Type B pancreatic cell (in vitro differentiated cells): ENCODE measurements around the gene ZNF93. TPM values are rescaled to one million over a fixed set of nuclear protein-coding genes. Genes with fewer than 3 reads are reported as not detected.
"Not testable (repeated sequence)": the region's sequence is repeated elsewhere in the genome, so short reads cannot be mapped to it uniquely, and the experiment has no call there.

Experiments used
- DNase-seq: peaks from one replicate; pipeline ENCODE4 v3.0.0; 2021; ENCODE audit warnings: mixed read lengths; ENCODE audit not compliant: unreplicated experiment; ENCODE audit errors: extremely low spot score
- H3K27ac Mint-ChIP-seq: 2 replicates; pipeline ENCODE4 v1.8.0; 2021; ENCODE audit warnings: mild to moderate bottlenecking, mixed read lengths
- H3K27me3 Mint-ChIP-seq: 2 replicates; pipeline ENCODE4 v1.8.0; 2021; ENCODE audit warnings: mixed read lengths
- H3K36me3 Mint-ChIP-seq: 2 replicates; pipeline ENCODE4 v1.8.0; 2021; ENCODE audit warnings: mixed read lengths
- H3K4me1 Mint-ChIP-seq: one replicate; pipeline ENCODE4 v1.8.0; 2021; ENCODE audit warnings: mixed read lengths; ENCODE audit not compliant: unreplicated experiment
- H3K4me3 Mint-ChIP-seq: 2 replicates; pipeline ENCODE4 v1.8.0; 2021; ENCODE audit warnings: mild to moderate bottlenecking, mixed read lengths
- H3K9me3 Mint-ChIP-seq: 2 replicates; pipeline ENCODE4 v1.8.0; 2021; ENCODE audit warnings: mixed read lengths
- CTCF ChIP-seq: fragments of 200-600 bp; sonication (generic); conservative IDR thresholded peaks from 2 replicates; pipeline ENCODE4 v1.5.0; 2021; ENCODE audit warnings: antibody characterized with exemption, mild to moderate bottlenecking
- long read RNA-seq: library from polyadenylated mRNA; unstranded; transcript quantifications from one replicate; pipeline ENCODE4 v2.0.0, GENCODE V29; 2020
- total RNA-seq: library from RNA; stranded (reverse); gene quantifications from 2 replicates; pipeline ENCODE4 v1.2.1, GENCODE V29; 2021; ENCODE audit warnings: low replicate concordance

Gene ZNF93
- 19.2 and 26.3 TPM in 2 replicates for total RNA-seq
- long read RNA-seq, transcript ZNF93-201 (4 exons, 2,648 nt) = major isoform, 51 of 59 reads
- long read RNA-seq, partial matches to known transcripts = 0 of 59 reads
- long read RNA-seq, other reads (novel, unspliced or antisense) = 5 of 59 reads

DNA sequence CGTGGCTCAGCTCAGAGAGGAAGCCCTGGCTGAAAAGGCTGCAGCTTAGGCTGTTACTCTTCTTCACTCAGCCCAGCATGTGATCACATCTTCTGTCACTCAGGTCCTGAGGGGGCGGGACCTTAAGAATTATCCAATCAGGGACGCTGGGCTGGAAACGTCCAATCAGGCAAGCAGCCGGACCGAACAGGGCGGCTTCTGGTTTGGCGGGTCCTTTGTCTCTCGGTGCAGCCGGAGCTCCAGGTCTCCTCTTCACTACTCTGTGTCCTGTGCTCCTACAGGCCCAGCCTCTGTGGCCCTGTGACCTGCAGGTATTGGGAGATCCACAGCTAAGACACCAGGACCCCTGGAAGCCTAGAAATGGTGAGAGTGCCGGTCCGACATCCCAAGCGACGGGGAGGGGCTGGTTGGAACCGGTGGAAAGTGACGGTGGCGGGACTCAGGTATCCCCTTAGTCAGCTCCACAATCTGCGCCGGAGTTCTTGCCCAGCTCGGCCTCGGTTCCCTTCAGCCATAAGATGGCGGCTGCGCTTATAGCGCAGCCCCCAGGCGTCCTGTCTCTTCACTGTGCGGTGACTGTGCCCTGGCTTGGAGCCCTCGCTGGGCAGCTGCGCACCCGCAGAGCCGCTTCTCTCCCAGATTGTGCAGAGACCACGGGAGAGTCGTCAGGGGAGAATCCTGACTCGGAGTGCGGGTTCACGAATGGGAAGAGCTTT is at the start of gene ZNF93:
ZNF93 (plus strand) TSS at position 218 of the 716 bp plus-strand sequence; CDS start at position 361, 143 bp downstream.
- peaks cover 12% of the 10 kb centered on the region for H3K4me1 Mint-ChIP-seq
- peaks cover 46% of the 10 kb centered on the region for H3K9me3 Mint-ChIP-seq
- H3K27me3 Mint-ChIP-seq = no peaks in the 10 kb centered on the region
- peaks cover 67% of the 10 kb centered on the region for H3K36me3 Mint-ChIP-seq
- H3K27ac Mint-ChIP-seq = peak within 1 kb of the TSS; percentile 100
- peak; percentile 93 for DNase-seq
- TF ChIP-seq CTCF = no peak
- peak within 1 kb of the TSS; percentile 97 for H3K4me3 Mint-ChIP-seq

GRCh38 chr19:19851740-19852139 is 49.0 kb upstream of the ZNF93 start:
- not testable (repeated sequence) for H3K4me3 Mint-ChIP-seq, H3K36me3 Mint-ChIP-seq, H3K4me1 Mint-ChIP-seq, H3K27me3 Mint-ChIP-seq, DNase-seq, H3K9me3 Mint-ChIP-seq, H3K27ac Mint-ChIP-seq

GRCh38 chr19:19858751-19859150 is 42.0 kb upstream of the ZNF93 start:
- TF ChIP-seq CTCF = no peak
- Mint-ChIP-seq H3K4me3 (no peak overlapping the region), H3K27ac (no peak overlapping the region), H3K9me3 (peaks cover 4% of the 10 kb centered on the region), H3K27me3 (no peaks in the 10 kb centered on the region), H3K36me3 (peaks cover 4% of the 10 kb centered on the region), H3K4me1 (no peaks in the 10 kb centered on the region)
- DNase-seq = no peak

DNA sequence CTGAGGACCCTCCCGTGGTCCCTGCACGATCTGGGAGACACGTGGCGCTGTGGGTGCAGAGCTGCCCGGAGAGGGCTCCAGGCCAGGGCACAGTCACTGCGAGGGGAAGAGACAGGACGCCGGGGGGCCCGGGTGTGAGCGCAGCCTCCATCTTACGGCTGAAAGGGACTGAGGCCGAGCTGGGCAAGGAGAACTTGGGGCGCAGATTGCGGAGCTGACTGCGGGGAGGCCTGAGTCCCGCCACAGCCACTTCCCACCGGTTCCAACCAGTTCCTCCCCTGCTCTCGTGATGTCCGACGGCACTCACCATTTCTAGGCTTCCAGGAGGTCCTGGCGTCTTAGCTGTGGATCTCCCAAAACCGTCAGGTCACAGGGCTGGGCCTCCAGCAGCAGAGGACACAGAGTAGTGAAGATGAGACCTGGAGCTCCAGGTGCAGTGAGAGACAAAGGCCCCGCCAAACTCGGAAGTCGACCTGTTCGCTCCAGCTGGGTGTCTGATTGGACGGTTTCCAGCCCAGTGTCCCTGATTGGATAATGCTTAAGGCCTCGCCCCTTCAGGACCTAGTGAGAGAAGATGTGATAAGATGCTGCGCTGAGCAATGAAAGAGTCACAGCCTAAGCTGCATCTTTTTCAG is 39.9 kb upstream of the ZNF93 start:
- peaks cover 4% of the 10 kb centered on the region for H3K9me3 Mint-ChIP-seq
- DNase-seq = no peak
- H3K4me1 Mint-ChIP-seq = no peaks in the 10 kb centered on the region
- H3K27ac Mint-ChIP-seq = peak overlapping the region; percentile 46
- peak overlapping the region; percentile 73 for H3K4me3 Mint-ChIP-seq
- H3K27me3 Mint-ChIP-seq = no peaks in the 10 kb centered on the region
- no peak for TF ChIP-seq CTCF
- H3K36me3 Mint-ChIP-seq = peaks cover 8% of the 10 kb centered on the region

GRCh38 chr19:19865750-19866610 is 34.8 kb upstream of the ZNF93 start, which contains the start of gene ZNF253:
ZNF253 (plus strand) TSS chr19:19865882; CDS start chr19:19865997, 115 bp downstream.
- Mint-ChIP-seq H3K36me3 (peaks cover 34% of the 10 kb centered on the region), H3K9me3 (peaks cover 4% of the 10 kb centered on the region), H3K27me3 (no peaks in the 10 kb centered on the region), H3K27ac (peak within 1 kb of the TSS; percentile 100), H3K4me3 (peak within 1 kb of the TSS; percentile 100), H3K4me1 (peaks cover 7% of the 10 kb centered on the region)
- no peak for TF ChIP-seq CTCF
- peak; percentile 96 for DNase-seq
